Measurements from ENCODE around the gene NR5A1.

- TF ChIP-seq YY1 (IDR thresholded peaks at IDR 0.05; ENCODE audit: insufficient read depth, insufficient read length) (no peak), ZNF274 (IDR thresholded peaks at IDR 0.05; ENCODE audit: low read depth, low read length) (no peak), SUZ12 (IDR thresholded peaks at IDR 0.05; ENCODE audit: extremely low read depth, insufficient read depth, insufficient read length) (no peak)
Measured at GRCh38 chr9:124501771-124502320, 5.4 kb downstream of the NR5A1 start.

Data from NT2/D1 (cell line).